ENCODE measurements around the gene PPP1R11.

PPP1R11 gene

DNA sequence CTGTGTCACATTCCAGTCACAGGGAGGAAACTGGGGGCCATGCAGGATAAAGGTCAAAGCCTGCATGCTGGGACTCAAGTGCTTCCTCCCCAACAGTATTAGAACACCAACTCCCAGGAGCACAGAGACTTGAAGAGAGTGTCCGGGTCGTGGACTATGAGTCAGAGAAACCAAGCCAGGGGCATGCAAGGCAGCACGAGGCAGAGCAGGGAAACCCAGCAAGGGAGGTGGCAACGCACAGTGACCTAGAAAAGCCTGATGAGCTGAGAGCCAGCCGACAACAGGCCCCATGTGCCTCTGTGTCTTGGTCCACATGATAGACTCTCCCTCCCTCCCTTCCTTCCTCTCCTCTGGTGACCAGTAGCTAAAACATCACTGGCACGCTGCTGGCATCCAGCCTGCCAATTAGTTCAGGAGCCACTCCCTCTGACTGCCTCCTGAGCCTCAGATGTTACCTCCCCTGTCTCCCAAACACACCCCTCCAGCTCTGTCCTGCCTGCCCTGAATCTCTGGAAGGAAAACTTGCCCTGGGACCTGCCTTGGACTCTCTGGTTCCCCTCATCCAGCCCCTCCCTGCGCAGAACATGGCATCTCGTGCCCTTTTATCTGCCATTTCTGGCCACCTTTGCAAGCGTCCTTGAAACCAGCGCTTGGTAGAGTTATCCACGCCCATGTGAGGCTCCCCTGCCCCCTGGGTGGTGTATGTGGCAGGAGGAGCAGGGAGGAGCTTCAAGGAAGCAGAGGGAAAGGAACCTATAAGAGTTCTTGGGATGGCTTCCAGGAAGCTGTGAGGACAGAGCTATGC, 24.8 kb downstream of the PPP1R11 start:
- Histone ChIP-seq H3K27me3 (ENCODE audit: insufficient read depth, low read length, poor library complexity, severe bottlenecking) (no peaks in the 10 kb centered on the region), H3K4me2 (ENCODE audit: low read depth, low read length, poor library complexity, severe bottlenecking) (no peak overlapping the region), H3K79me2 (ENCODE audit: insufficient read depth, low read length) (no peaks in the 10 kb centered on the region), H3K9ac (ENCODE audit: low read depth, low read length, poor library complexity, severe bottlenecking) (no peak overlapping the region), H3F3A (ENCODE audit: low read depth) (no peaks in the 10 kb centered on the region), H3K4me1 (ENCODE audit: insufficient read depth, low read length, poor library complexity, severe bottlenecking) (no peaks in the 10 kb centered on the region), H2AFZ (ENCODE audit: low read length) (no peak overlapping the region), H3K9me2 (replicated peaks; ENCODE audit: low read depth, low read length) (no peaks in the 10 kb centered on the region), H4K20me1 (ENCODE audit: insufficient read depth, low read length, poor library complexity, severe bottlenecking) (no peaks in the 10 kb centered on the region), H3K4me3 (ENCODE audit: low read length, poor library complexity, severe bottlenecking) (no peak overlapping the region), H3K36me3 (ENCODE audit: insufficient read depth, low read length) (no peaks in the 10 kb centered on the region), H3K9me3 (ENCODE audit: insufficient read depth, low read depth, low read length) (no peaks in the 10 kb centered on the region)
- TF ChIP-seq EZH2phosphoT487 (IDR thresholded peaks at IDR 0.05; ENCODE audit: borderline replicate concordance), result no peak
- TF ChIP-seq, protein P1, sequence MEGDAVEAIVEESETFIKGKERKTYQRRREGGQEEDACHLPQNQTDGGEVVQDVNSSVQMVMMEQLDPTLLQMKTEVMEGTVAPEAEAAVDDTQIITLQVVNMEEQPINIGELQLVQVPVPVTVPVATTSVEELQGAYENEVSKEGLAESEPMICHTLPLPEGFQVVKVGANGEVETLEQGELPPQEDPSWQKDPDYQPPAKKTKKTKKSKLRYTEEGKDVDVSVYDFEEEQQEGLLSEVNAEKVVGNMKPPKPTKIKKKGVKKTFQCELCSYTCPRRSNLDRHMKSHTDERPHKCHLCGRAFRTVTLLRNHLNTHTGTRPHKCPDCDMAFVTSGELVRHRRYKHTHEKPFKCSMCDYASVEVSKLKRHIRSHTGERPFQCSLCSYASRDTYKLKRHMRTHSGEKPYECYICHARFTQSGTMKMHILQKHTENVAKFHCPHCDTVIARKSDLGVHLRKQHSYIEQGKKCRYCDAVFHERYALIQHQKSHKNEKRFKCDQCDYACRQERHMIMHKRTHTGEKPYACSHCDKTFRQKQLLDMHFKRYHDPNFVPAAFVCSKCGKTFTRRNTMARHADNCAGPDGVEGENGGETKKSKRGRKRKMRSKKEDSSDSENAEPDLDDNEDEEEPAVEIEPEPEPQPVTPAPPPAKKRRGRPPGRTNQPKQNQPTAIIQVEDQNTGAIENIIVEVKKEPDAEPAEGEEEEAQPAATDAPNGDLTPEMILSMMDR (conservative IDR thresholded peaks at IDR 0.05; ENCODE audit: low read length), result no peak

DNA sequence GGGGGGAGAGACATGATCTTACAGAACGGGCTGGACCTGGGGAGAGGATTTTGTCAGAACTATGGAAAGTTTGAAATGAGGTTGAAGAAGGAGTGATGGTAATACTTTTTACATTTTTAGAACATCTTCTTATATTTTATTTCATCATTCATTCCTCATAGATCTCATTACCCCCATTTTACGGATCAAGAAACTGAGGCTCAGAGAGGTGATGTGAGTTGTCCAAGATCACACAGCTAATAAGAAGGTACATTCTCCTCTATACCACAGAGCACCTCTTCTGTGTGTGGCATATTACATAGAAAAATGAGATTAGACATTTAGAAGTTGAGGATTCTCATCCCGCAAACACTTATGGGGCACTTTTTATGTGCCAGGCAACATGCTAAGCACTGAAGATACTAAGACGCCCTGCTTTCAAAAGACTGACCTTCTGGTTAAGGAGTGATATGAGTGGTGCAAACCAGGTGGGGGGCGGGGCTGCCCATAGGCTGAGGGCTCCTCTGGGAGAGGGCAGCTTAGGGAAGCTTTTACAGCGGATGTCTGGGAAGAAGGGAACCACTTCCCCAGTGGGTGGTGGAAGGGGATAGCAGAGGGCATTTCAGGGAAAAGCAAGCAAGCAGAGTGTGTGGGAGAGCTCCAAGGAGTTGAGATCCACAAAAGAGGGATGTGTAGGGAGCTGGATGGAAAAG, 26.0 kb downstream of the PPP1R11 start:
- Histone ChIP-seq H3K36me3 (ENCODE audit: insufficient read depth, low read length) (no peaks in the 10 kb centered on the region), H3K9ac (ENCODE audit: low read depth, low read length, poor library complexity, severe bottlenecking) (no peak overlapping the region), H2AFZ (ENCODE audit: low read length) (no peak overlapping the region), H3F3A (ENCODE audit: low read depth) (no peaks in the 10 kb centered on the region), H3K4me1 (ENCODE audit: insufficient read depth, low read length, poor library complexity, severe bottlenecking) (peaks cover 4% of the 10 kb centered on the region), H3K4me2 (ENCODE audit: low read depth, low read length, poor library complexity, severe bottlenecking) (no peak overlapping the region), H3K9me3 (ENCODE audit: insufficient read depth, low read depth, low read length) (no peaks in the 10 kb centered on the region), H3K4me3 (ENCODE audit: low read length, poor library complexity, severe bottlenecking) (no peak overlapping the region), H4K20me1 (ENCODE audit: insufficient read depth, low read length, poor library complexity, severe bottlenecking) (no peaks in the 10 kb centered on the region), H3K79me2 (ENCODE audit: insufficient read depth, low read length) (no peaks in the 10 kb centered on the region), H3K27me3 (ENCODE audit: insufficient read depth, low read length, poor library complexity, severe bottlenecking) (no peaks in the 10 kb centered on the region), H3K9me2 (replicated peaks; ENCODE audit: low read depth, low read length) (no peaks in the 10 kb centered on the region)
- TF ChIP-seq, protein P1 (conservative IDR thresholded peaks at IDR 0.05; ENCODE audit: low read length), result no peak
- no peak for TF ChIP-seq EZH2phosphoT487 (IDR thresholded peaks at IDR 0.05; ENCODE audit: borderline replicate concordance)

DNA sequence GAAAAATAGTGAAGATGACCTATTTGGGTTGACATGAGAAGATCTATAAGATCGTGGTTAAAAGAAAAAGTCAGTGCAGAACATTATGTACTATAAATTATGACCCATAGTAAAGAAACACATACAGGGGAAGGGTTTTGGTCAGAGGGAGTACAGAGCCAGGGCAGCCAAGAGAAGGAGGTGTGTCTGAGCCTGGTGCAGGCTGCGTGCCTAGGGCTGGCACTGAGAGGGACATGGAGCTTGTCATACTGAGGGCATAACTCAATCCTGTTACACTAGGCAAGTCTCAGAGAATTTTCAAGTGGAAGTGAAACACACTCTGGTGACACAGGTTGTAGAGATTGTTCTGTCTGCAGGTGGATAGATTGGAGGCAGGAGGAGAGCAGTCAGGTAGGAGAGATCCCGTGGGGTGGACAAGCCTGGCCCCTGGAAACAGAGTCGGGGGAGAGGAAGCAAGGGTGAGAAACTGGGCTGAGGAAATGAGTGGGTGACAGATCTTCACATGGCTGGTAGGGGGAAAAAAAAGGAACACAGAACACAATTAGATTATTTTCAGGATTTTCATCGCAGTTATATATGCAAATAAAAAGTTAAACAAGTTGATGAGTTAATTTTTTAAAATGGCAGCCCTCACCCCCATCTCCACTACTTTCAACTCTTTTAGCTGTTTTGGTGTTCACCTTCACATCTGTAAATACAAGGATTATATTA, 27.1 kb downstream of the PPP1R11 start:
- H4K20me1 ChIP-seq (ENCODE audit: insufficient read depth, low read length, poor library complexity, severe bottlenecking), result no peaks in the 10 kb centered on the region
- TF ChIP-seq EZH2phosphoT487 (IDR thresholded peaks at IDR 0.05; ENCODE audit: borderline replicate concordance), result no peak
- TF ChIP-seq, protein P1 (conservative IDR thresholded peaks at IDR 0.05; ENCODE audit: low read length), result no peak
- H3K4me1 ChIP-seq (ENCODE audit: insufficient read depth, low read length, poor library complexity, severe bottlenecking), result peaks cover 13% of the 10 kb centered on the region
- H3F3A ChIP-seq (ENCODE audit: low read depth), result no peaks in the 10 kb centered on the region
- H2AFZ ChIP-seq (ENCODE audit: low read length), result no peak overlapping the region
- H3K4me3 ChIP-seq (ENCODE audit: low read length, poor library complexity, severe bottlenecking), result no peak overlapping the region
- H3K9ac ChIP-seq (ENCODE audit: low read depth, low read length, poor library complexity, severe bottlenecking), result no peak overlapping the region
- H3K9me3 ChIP-seq (ENCODE audit: insufficient read depth, low read depth, low read length), result no peaks in the 10 kb centered on the region
- H3K9me2 ChIP-seq (replicated peaks; ENCODE audit: low read depth, low read length), result no peaks in the 10 kb centered on the region
- H3K4me2 ChIP-seq (ENCODE audit: low read depth, low read length, poor library complexity, severe bottlenecking), result no peak overlapping the region
- no peaks in the 10 kb centered on the region for H3K27me3 ChIP-seq (ENCODE audit: insufficient read depth, low read length, poor library complexity, severe bottlenecking)
- H3K36me3 ChIP-seq (ENCODE audit: insufficient read depth, low read length), result no peaks in the 10 kb centered on the region
- H3K79me2 ChIP-seq (ENCODE audit: insufficient read depth, low read length), result no peaks in the 10 kb centered on the region
